ENCODE data around the gene NUP93. TPM values are rescaled to one million over a fixed set of nuclear protein-coding genes. Genes with fewer than 3 reads are reported as not detected.

NUP93 gene
- total RNA-seq, 1 experiment from 2014 or later, result 144 TPM

GRCh38 chr16:56861092-56861610 lies 131.2 kb downstream of the NUP93 start:
- ATAC-seq (peak; percentile 28; the same call in 1 of the 2 replicates), DNase-seq (ENCODE audit: low read depth, low spot score) (no peak)
- Histone ChIP-seq H4K20me1 (ENCODE audit: insufficient read depth) (no peaks in the 10 kb centered on the region), H3K9me2 (ENCODE audit: insufficient read depth) (no peaks in the 10 kb centered on the region), H3K4me3 (replicated peaks in 1 of 2; ENCODE audit: low read depth in 1 of 2, low read length in 2 of 2) (no peak overlapping the region), H3K4me2 (ENCODE audit: low read length) (no peak overlapping the region), H3K79me2 (ENCODE audit: insufficient read depth, low read length) (no peaks in the 10 kb centered on the region), H3K4me1 (ENCODE audit: control insufficient read depth in 1 of 2, insufficient read depth in 2 of 2, low read length in 2 of 2) (peaks cover 7 to 12% of the 10 kb centered on the region in 2 experiments), H3K9me3 (ENCODE audit: control insufficient read depth in 1 of 2, insufficient read depth in 1 of 2, low read depth in 1 of 2, low read length in 2 of 2) (no peaks in the 10 kb centered on the region), H2AFZ (ENCODE audit: low read depth, low read length, poor library complexity, severe bottlenecking) (no peak overlapping the region), H3K36me3 (ENCODE audit: control insufficient read depth in 1 of 2, insufficient read depth in 2 of 2, low read length in 2 of 2) (no peaks in the 10 kb centered on the region), H3K9ac (ENCODE audit: low read length) (no peak overlapping the region), H3K27me3 (ENCODE audit: insufficient read depth, low read length) (no peaks in the 10 kb centered on the region), H3K27ac (ENCODE audit: low read depth, low read length) (no peak overlapping the region)
- ChIA-PET RAD21 (ENCODE audit: low non-redundant PET in 1 of 2, low total read pairs in 2 of 2, uncharacterized antibody in 2 of 2, unreplicated experiment in 2 of 2) (no interaction called here), POLR2A (no interaction called here), CTCF (no interaction called here)
- BruUV-seq (replicated peaks), result no TSS peak
- intact Hi-C loops (cut with micrococcal nuclease), result no loop called here
- TF ChIP-seq ZBTB33 (IDR thresholded peaks at IDR 0.05; ENCODE audit: extremely low read depth, insufficient replicate concordance, low read length) (no peak), EZH2 (IDR thresholded peaks at IDR 0.05) (no peak), REST (IDR thresholded peaks at IDR 0.05; ENCODE audit: low read depth) (no peak), TCF7L2 (IDR thresholded peaks at IDR 0.05; ENCODE audit: borderline replicate concordance, extremely low read depth, insufficient read depth, insufficient read length) (no peak), POLR2A (IDR thresholded peaks at IDR 0.05; ENCODE audit: borderline replicate concordance, extremely low read depth, insufficient read depth, insufficient read length) (no peak), FOSL1 (IDR thresholded peaks at IDR 0.05; ENCODE audit: low read depth) (no peak)

Measured in HCT116 (cell line).